HG03066 (cell line): ENCODE results near the gene WIPF3.

Experiments
- ATAC-seq: cut with Tn5 transposase; IDR thresholded peaks from one replicate; pipeline ENCODE4 v1.9.1; 2021; ENCODE audit warnings: low read depth; ENCODE audit not compliant: unreplicated experiment

Gene WIPF3

GRCh38 chr7:29898301-29898700 is 92.0 kb downstream of the WIPF3 start:
- ATAC-seq = no peak

- no peak for ATAC-seq
These were observed 94.4 kb downstream of the WIPF3 start for GRCh38 chr7:29900745-29901144.

- no peak for ATAC-seq
These were observed 100.1 kb downstream of the WIPF3 start for GRCh38 chr7:29906200-29907022.

GRCh38 chr7:29914180-29914579 is 107.9 kb downstream of the WIPF3 start:
- ATAC-seq = no peak

GRCh38 chr7:29915481-29916215 is 109.3 kb downstream of the WIPF3 start:
- no peak for ATAC-seq

- ATAC-seq = no peak
These were observed 111.3 kb downstream of the WIPF3 start for GRCh38 chr7:29917641-29918040.

- no peak for ATAC-seq
These were observed 112.5 kb downstream of the WIPF3 start for GRCh38 chr7:29918850-29919249.

GRCh38 chr7:29919790-29920189 is 113.5 kb downstream of the WIPF3 start:
- no peak for ATAC-seq

- ATAC-seq = no peak
These were observed 114.2 kb downstream of the WIPF3 start for GRCh38 chr7:29920491-29920890.

GRCh38 chr7:29921404-29922010 is 115.2 kb downstream of the WIPF3 start:
- peak; percentile 77 for ATAC-seq

- no peak for ATAC-seq
These were observed 116.8 kb downstream of the WIPF3 start for GRCh38 chr7:29922921-29923700.

GRCh38 chr7:29924006-29924405 is 117.7 kb downstream of the WIPF3 start:
- ATAC-seq = no peak

GRCh38 chr7:29924684-29925083 is 118.4 kb downstream of the WIPF3 start:
- no peak for ATAC-seq

GRCh38 chr7:29926216-29926615 is 119.9 kb downstream of the WIPF3 start:
- ATAC-seq = no peak

- ATAC-seq = no peak
These were observed 120.4 kb downstream of the WIPF3 start for GRCh38 chr7:29926741-29927140.

GRCh38 chr7:29929018-29929807 is 122.9 kb downstream of the WIPF3 start:
- no peak for ATAC-seq

- ATAC-seq = no peak
These were observed 128.8 kb downstream of the WIPF3 start for GRCh38 chr7:29935111-29935510.

- no peak for ATAC-seq
These were observed 130.8 kb downstream of the WIPF3 start for GRCh38 chr7:29937132-29937531.

- ATAC-seq = no peak
These were observed 133.9 kb downstream of the WIPF3 start for GRCh38 chr7:29940199-29940598.

- no peak for ATAC-seq
These were observed 139.0 kb downstream of the WIPF3 start for GRCh38 chr7:29945259-29945809.
